GM21515 (cell line): Measurements from ENCODE around the gene ABHD8.
A peak's percentile ranks its signal among the peaks of the same experiment; 100 is the strongest.

Source experiments
- ATAC-seq: cut with Tn5 transposase; IDR thresholded peaks from one replicate; pipeline ENCODE4 v1.9.1; 2021; ENCODE audit not compliant: unreplicated experiment

Gene ABHD8

GRCh38 chr19:17268754-17269153 lies 34.5 kb downstream of the ABHD8 start:
- no peak for ATAC-seq

- peak; percentile 82 for ATAC-seq
Measured at GRCh38 chr19:17266975-17267788, 36.0 kb downstream of the ABHD8 start, which contains the start of gene BABAM1. Gene BABAM1 (plus strand): TSS chr19:17267443. CDS start chr19:17268807, 1,364 bp downstream.

DNA sequence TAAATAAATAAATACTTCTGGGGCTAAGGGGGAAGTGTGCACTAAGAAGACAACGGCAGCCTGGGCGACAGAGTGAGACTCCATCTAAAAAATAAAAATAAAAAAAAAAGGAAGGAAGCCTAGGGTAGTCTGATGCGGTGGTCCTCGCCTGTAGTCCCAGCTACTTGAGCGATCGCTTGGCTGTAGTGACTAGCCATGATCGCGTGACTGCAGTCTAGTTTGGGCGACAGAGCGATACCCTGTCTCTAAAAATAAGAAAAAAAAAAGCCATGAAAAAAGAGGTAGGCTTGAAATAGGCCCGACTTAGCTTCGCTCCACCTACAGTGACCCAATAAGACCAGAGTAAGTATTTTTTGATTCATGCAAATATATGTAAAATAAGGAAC lies 36.6 kb downstream of the ABHD8 start:
- ATAC-seq: peak; percentile 21

DNA sequence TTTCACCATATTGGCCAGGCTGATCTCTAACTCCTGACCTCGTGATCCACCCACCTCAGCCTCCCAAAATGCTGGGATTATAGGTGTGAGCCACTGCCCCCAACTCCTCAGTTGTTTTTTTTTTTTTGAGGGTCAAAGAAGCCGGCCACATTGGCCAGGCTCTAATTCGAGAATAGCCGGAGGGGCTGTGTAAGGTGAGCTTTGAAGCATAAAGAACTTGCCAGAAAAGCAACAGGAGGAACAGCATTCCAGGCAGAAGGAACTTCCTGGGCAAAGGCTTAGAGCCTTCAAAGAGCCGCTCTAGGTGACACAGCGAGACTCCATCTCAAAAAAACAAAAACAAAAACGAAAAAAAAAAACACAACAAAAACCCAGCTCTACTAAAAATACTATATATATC lies 37.2 kb downstream of the ABHD8 start:
- no peak for ATAC-seq

DNA sequence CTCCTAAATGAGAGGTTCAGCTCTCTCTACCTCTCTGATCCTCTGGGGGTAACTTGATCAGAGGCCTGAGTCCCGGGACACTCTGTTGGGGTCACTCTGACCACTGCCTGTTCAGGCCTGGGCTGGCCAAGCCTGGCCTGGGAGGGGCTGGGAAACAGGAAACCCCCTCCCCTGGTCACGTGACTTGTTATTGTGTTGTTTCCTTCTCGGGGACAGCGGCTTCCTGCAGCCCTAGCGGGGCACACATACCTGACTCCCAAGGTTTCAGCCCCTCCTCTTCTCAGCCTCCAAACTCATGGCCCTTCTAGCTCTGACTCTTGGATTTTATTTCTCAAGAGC lies 38.6 kb downstream of the ABHD8 start, which contains the start of gene USHBP1:
Gene USHBP1 (minus strand): TSS at position 105 of the 339 bp plus-strand sequence. CDS start 446 bp downstream, outside the sequence.
- ATAC-seq: no peak

DNA sequence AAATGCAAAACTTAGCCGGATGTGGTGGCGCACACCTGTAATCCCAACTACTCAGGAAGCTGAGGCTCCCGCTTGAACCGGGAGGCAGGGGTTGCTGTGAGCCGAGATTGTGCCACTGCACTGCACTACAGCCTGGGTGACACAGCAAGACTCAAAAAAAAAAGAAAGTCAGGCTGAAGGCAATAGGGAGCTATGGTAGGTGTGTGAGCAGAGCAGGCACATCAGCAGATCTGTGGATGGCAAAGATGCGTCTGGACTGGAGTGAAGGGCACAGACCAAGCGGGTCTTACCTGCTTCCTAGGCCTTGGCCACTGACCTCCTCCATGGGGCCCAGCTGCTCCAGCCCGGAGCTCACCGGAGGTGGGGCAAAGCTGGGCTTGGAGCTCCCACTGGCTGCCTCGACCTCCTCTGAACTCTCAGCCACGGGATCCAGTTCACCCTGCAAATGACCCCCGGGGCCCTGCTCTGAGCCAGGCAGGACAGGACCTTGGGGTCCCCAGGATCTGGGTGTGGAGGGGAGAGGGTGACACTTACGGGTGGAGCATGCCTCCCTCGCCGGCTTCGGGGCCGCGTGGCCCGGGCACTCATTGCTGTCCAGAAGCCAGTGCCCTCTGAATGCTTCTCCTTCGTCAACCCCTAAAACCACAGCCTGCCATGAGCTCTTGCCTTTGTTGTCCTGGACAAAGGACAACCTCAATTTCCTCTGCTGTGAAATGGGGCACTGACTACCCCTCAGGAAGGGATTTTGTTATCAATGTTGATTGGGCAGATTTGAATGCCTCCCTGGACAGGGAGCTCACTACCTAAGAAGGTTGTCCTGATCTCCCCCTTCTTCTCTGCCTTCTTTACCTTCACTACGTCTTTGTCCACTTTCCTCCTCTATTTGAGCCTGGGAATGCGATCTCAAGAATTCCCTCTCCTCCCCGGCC lies 39.2 kb downstream of the ABHD8 start:
- no peak for ATAC-seq

DNA sequence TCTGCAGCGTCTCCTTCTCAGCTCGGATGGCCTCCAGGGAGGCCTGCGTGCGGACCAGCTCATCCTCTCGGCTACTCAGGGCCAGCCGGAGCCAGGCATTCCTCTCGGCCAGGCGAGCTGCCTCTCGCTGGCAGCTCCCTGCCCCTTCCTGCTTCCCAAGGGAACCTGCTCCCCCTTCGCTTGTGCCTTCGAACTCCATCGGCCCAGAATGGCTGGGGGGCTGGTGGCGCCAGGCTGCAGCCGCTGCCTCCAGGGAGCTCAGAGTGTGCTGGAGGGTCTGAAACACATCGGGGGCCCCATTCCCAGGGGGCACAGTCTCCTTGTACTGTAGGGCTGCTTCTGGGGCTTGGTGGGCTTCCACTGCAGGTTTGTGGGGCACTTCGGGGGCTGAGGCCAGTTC lies 40.7 kb downstream of the ABHD8 start:
- no peak for ATAC-seq

GRCh38 chr19:17260842-17261325 lies 42.3 kb downstream of the ABHD8 start:
- ATAC-seq: no peak

- no peak for ATAC-seq
Measured at GRCh38 chr19:17259934-17260333, 43.3 kb downstream of the ABHD8 start.

DNA sequence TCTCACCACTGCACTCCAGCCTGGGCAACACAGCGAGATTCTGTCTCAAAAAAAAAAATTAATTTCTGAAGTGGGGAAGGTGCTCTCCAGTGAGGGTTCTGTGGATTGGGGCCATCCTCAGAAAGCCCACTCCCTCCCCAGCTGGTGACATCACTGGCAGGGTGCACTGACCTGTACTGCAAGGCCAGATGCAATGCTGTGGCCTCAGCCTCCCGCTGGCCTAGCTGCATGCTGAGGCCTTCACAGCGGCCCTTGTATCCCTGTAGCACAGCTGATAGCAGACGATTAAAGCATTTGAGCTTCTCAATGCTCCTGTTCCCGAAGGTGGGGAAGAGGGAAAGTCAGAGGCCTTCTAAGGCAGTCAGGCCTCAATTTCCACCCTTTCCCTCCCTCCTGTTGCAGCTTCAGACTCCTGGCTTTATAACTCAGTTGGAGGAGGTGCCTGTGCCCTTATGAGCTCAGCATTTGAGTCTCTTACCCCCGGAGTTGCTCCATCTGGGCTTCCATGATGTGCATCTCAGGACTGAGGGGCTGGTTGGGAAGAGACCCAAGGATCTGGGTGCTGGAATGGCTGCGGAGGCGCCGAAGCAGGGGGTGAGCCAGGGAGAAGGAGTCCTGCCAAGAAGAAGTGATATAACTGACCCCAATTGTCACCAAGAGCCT lies 44.0 kb downstream of the ABHD8 start:
- no peak for ATAC-seq

GRCh38 chr19:17256130-17256529 lies 47.1 kb downstream of the ABHD8 start:
- no peak for ATAC-seq

DNA sequence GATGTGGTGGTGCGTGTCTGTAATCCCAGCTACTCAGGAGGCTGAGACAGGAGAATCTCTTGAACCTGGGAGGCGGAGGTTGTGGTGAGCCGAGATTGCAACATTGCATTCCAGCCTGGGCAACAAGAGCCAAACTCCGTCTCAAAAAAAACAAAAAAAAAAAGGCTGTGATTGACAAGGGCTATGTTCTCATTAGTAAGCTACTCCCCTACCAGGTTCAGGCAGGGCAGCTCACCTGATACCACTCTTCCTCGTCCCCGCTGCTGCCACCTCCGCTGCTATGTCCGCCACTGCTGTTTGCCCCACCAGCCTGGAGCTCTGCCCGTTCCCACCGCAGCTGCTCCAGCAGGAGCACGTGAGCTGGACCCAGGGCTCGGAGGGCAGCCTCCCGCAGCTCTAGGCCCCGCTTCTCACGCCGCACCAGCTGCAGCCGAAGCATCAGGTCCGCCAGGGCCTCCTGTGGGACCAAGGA lies 48.0 kb downstream of the ABHD8 start:
- no peak for ATAC-seq

DNA sequence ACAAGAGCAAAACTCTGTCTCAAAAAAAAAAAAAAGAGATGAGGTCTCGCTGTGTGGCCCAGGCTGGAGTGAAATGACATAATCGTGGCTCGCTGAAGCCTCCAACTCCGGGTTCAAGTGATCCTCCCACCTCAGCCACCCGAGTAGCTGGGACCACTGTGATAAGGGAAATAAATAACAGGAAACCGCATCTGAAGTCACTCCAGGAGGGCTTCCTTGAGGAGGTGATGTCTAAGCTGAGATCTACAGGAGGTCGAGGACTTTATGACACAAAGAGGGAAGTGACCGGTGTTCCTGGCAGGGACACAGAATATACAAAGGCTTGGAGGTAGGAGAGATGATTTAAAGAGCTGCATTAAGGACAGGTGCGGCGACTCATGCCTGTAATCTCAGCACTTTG lies 48.6 kb downstream of the ABHD8 start:
- no peak for ATAC-seq

GRCh38 chr19:17249887-17250548 lies 53.2 kb downstream of the ABHD8 start:
- ATAC-seq: no peak

GRCh38 chr19:17248011-17248776 lies 55.0 kb downstream of the ABHD8 start:
- ATAC-seq: no peak

- no peak for ATAC-seq
Measured at GRCh38 chr19:17246681-17247425, 56.4 kb downstream of the ABHD8 start.

GRCh38 chr19:17245535-17245984 lies 57.7 kb downstream of the ABHD8 start, which contains the start of gene NR2F6:
Gene NR2F6 (minus strand): TSS chr19:17245919. CDS start chr19:17245220, 699 bp downstream.
- no peak for ATAC-seq

DNA sequence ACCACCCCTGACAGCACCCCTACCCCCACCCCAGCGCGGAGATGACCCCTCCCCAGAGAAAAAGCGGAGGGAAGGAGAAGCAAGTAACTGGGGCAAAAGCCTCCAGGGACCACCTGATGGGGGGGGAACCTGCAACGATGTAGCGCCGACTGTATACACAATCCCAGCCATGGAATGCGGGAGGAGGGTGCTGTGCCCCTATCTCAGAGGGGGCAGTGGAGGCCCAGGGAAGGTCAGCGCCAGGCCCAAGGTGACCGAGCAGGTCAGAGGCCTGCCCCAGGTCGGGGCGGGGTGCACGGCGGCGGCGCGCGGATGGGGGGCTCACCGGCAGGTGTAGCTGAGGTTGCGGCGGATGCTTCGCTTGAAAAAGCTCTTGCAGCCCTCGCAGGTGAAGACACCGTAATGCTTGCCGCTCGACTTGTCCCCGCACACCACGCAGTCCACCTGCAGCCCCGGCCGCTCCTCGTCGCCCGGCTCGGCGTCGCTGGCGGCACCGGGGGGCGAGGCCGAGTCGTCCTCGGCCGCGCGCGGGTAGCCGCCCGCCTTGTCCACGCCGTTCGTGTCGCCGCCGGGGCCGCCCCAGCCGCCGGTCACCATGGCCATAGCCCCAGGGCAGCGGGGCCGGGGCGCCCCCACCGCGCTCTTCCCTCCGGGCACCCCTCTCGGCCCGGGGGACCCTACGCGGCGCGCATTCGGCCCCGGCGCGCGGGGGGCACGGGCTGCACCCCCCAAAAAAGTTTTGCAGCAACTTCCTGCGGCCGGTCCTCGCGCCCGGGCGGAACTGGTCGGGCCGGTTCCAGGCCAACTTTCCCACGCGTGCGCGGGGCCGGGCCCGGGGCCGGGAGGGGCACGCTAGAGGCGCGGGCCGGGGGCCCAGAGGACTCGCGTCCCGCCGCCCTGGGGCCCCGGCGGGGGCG lies 58.3 kb downstream of the ABHD8 start:
- no peak for ATAC-seq
